Hematopoietic multipotent progenitor cell treated with erythropoietin and hydrocortisone succinate and interleukin-3 and kit ligand, for 6 days (in vitro differentiated cells): ENCODE measurements around the gene CSTF3.
"Not testable (repeated sequence)": the region's sequence is repeated elsewhere in the genome, so short reads cannot be mapped to it uniquely, and the experiment has no call there.

Source experiments
- DNase-seq: peaks from one replicate; pipeline ENCODE4 v3.0.0-alpha.2; 2015

Gene CSTF3

DNA sequence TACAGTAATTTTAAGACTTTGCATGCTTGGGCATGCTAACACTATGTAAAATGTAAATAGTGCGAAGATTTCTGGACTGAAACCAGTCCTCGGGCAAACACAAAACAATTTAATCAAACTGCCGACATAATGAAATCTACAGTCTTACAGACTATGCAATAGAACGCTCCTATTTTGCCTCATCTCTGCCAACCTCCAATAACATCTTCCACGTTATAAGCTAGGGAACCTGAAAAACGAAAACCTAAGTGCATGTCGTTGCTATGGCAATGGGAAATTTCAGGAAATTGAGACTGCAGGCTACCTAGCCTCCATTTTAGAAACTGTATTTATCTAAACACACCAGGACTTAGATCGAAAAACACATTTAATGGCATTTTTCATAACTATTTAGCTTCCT lies 1.1 kb downstream of the CSTF3 start:
- peak; percentile 67 for DNase-seq

DNA sequence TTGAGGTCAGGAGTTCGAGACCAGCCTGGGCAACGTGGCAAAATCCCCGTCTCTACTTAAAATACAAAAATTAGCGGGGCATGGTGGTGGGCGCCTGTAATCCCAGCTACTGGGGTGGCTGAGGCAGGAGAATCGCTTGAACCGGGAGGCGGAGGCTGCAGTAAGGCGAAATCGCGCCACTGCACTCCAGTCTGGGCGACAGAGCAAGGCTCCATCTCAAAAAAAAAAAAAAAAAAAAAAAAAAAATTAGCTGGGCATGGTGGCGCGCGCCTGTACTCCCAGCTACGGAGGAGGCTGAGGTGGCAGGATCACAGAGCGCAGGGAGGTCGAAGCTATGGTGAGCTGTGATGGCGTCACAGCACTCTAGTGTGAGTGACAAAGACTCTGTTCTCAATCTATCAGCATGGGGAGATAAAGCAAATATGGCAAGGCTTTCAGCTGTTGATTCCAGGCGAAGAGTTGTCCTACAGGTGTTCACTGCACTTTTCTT lies 1.9 kb downstream of the CSTF3 start:
- peak; percentile 30 for DNase-seq

DNA sequence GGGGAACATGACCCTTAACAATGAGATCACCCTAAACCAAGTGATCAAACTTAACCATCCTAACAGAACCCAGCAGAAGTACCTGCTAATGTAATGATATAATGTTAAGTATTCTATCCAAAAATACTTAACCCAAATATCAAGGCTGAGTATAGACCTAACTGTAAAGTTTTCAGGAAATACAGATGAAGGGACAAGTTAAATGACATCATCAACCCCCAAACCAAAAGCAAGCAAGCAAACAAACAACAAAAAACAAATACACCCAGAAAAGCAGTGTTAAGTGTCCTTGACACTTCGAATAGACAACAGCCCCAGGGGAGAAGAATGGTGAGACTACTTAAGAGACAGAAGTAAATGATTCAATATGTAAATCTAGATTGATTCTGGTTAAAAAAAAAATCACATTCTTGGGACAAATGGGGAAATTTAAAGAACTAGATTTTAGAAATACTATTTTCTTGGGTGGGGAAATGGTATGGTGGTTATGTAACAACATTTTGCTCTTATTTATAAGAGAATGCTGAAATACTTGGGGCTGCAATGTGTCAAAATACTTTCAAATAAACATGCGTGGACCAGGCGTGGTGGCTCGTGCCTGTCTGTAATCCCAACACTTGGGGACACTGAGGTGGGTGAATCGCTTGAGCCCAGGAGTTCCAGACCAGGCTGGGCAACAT lies 2.5 kb downstream of the CSTF3 start:
- DNase-seq: no peak

DNA sequence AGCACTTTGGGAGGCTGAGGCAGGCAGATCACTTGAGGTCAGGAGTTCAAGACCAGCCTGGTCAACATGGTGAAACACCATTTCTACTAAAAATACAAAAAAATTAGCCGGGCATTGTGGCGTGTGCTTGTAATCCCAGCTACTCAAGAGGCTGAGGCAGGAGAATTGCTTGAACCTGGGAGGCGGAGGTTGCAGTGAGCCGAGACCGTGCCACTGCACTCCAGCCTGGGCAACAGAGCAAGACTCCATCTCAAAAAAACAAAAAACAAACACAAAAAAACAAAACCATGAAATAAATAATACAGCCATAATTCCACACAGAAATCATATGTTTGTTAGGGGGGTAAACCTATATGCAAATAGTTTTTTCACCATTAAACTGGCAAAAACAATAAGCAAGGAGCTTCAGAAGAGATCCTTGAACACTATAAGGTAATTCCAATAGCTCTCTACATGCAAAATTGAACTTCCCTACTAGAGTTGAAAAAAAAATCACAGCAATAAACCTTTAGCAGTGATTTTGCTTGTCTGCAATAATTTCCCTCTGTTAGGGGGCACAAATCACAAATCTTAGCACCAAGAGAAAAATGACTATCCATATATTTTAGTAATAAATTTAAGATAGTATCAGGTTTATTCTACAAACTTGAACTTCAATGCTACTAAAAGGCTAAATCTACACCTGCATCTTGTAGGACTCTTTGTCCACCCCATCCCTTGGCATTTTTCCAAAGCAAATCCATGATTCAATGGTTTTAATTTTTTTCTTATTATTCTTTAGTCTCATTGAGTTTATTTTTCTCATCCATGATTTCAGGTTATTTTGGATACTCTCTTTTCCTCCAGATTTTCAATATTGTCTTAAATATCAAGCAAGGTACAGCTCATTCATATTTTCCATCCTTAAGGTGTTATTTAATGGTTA lies 3.9 kb downstream of the CSTF3 start:
- no peak for DNase-seq

GRCh38 chr11:33151399-33151798 lies 9.9 kb downstream of the CSTF3 start:
- DNase-seq: no peak

- DNase-seq: no peak
Measured at GRCh38 chr11:33147559-33147958, 13.7 kb downstream of the CSTF3 start.

DNA sequence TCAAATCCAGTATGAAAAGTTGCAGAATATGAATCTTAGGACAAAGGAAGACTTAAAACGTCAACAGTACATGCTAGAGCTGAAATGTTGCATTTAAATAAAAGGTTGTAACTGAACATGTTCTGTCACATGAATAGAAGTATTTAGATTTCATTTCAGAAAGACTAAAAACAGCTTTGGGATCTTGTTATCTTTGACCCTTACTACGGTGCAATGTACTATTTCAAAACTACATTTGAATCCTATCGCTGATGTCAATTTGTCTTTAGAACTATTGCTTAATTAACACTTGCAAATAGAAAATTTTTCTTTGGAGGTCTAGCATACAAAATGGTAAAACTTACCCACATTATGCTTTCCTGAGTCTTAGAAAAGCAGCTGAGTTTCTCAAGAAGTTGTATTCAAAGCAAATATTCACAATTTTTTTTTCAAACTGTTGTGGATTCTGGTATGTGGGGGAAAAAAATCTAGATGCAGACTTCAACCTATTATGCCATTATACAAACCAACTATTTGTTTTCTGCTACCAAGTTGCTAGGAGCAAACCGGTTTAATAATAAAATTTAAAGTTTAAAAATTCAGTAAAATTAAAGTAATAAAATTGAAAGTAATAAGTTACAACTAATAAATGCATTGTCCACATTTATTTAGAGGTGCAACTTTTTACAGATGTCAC lies 25.4 kb downstream of the CSTF3 start:
- DNase-seq: no peak

GRCh38 chr11:33135216-33135615 lies 26.1 kb downstream of the CSTF3 start:
- no peak for DNase-seq

DNA sequence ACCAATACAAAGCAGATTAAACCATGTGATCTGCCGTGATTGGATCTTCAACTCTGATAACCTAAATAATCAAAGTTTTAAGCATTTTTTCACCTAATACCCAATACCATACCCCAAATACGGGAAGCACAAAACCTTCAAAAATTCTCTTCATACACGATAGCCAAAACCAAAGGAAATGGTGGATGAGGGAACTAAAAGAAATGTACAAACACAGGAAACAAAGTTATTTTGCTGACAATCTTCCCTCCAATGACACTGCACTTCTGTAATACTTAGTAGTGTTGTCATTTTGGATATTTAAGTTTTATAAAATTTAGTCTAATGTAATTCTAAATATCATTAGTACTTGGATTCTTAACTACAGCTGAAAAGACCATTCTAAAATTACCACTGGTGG lies 27.0 kb downstream of the CSTF3 start:
- peak; percentile 46 for DNase-seq

DNA sequence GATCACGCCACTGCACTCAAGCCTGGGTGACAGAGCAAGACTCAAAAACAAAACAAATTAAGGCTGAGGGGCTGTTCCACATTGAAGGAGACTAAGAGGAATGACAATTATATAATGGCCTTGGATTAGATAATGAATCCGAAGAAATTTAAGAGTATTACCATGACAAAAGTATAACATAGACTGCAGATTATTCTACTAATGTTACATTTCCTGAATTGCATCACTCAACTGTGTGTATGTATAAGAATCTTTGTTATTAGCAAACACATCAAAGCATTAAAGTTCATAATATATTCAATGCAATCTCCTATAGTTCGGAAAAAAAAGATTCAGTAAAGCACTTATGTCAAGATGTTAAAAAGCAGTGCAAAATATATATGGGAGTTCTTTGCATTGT lies 27.5 kb downstream of the CSTF3 start:
- DNase-seq: no peak

DNA sequence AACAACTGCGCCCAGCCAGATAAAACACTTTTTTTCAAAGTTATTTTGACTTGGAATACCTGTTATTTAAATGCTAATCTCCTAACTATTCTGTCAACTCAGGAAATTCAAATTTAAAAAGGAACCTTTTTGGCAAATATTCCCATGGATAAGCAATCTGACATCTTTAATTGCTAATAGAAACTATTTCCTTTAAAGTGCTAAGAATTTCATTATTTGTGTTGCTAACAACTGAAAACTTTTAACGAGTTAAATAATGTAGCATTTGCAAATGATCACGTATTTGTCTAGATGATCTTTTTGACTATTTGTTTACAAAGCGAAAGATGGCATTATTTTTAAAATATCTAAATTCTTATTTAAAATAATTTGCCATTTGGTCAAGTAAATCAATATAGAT lies 28.8 kb downstream of the CSTF3 start:
- DNase-seq: no peak

DNA sequence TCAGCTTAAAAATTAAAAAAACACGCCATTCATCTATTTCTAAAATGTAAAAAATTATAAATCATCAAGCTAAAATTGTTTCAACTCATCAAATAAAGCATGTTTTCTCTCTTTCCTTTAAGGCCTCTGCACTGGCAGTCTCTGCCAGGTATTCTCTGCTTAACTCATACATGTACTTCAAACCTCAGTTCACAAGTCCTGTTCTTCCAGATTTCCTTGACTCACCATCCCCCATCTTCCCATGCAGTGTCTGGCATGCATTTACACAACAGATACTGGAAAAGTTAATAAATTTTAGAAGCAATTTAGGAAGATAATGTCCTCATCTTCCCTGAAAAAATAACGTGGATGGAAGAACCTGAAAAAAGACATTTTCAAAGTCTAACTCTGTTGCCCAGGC lies 32.5 kb downstream of the CSTF3 start:
- no peak for DNase-seq

DNA sequence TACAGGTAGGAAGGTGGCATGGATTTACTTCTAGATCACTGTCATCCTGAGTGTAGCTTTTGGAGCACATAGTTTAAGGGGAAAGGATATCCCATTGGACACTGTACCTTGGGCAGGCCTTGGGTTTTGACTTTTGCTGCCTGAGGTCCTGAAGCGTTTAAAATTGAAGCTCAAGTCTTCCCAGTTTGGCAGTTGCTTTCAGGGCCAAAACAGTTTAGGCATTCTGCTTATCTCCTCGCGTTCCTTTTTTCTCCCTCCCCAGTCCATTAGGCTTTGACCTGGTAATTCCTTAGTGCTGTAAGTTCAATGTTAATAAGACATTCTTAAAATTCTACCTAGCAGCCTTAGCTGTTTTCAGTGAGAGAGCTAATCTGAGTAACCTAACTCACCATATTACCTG lies 35.7 kb downstream of the CSTF3 start:
- DNase-seq: no peak

DNA sequence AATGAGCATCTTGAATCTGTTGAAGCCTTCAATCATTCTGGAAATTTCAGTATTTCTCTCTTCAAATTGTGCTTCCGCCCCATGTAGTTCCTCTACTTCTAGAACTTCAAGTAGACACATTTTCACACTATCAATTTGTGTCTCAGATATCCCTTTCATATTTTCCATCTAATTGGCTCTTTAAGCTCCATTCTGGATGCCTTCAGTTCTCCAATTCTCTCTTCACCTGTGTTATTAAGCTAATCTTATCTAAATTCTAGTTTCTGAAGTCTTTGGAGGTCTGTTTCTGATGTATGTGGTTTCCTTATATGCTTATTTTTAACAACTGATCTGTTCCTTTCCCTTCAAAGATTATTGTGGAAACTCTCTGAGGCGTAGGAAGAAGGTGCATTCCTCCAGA lies 36.3 kb downstream of the CSTF3 start:
- DNase-seq: no peak

DNA sequence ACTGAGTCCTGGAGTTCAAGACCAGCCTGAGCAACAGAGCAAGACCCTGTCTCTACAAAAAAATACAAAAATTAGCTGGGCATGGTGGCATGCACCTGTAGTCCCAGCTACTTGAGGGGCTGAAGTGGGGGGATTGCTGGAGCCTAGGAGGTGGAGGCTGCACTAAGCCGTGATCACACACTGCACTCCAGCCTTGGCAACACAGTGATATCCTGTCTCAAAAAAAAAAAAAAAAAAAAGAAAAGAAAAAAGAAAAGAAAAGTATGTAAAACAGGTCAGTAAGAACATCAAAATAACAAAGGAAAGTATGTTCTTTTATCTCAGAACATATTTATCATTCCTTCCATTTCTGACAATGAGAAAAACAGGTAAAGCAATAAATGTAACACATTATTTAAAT lies 38.6 kb downstream of the CSTF3 start:
- not testable (repeated sequence) for DNase-seq

DNA sequence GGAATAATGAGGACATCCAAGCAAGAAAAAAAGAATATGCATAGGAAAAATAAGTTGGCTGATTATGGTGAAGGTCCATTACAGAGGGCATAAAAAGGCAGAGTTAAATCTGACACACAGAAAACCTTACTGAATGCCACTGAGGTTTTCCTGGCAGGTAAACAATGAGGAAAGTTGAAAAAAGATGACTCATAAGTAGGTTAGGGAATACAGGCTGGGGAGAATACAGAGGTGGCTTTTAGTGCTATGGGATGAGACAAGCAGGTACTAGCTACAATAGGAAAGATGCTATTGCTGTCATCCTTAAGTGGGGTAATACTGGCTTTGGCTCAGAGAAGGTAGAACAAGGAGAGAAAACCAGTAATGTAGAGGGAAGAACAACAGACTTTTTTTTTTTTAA lies 44.7 kb downstream of the CSTF3 start:
- DNase-seq: no peak

- no peak for DNase-seq
Measured at GRCh38 chr11:33110083-33110482, 51.2 kb downstream of the CSTF3 start.

GRCh38 chr11:33109294-33109895 lies 51.9 kb downstream of the CSTF3 start:
- DNase-seq: no peak

GRCh38 chr11:33103836-33104235 lies 57.4 kb downstream of the CSTF3 start:
- no peak for DNase-seq

DNA sequence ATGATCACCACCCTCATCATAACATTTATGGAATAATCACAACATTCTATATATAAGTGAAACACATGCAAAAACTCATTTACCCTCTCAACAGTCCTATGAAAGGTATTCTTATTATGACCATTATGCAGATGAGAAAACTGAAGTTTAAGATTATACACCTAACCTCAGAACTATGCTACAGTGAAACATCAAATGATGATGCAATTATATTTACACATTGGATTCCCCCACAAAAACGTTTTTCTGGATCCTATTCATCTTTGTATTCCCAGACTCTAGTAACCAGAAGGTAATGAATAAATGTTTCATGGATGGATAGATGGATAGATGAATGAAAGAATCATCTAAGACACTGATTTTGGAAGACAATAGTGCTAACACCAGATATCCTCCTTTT lies 67.1 kb downstream of the CSTF3 start:
- no peak for DNase-seq

DNA sequence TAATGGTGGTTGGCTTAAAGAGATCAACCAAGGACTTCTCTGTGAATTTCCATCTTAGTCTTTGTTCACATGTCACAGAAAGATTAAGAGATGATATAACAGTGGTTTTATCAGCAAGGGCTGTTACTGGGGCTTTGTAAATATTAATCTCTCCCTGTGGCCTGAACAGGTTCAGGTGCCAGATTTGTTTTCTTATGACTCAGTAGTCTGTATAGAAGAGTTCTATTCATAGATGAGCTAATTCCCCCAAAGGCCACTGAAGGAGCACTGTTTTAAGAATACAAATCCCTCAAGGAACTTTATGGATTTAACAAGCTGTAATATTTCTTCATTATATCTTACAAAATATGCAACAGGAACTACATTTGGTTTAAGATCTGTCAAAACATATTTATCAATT lies 71.5 kb downstream of the CSTF3 start:
- DNase-seq: no peak

DNA sequence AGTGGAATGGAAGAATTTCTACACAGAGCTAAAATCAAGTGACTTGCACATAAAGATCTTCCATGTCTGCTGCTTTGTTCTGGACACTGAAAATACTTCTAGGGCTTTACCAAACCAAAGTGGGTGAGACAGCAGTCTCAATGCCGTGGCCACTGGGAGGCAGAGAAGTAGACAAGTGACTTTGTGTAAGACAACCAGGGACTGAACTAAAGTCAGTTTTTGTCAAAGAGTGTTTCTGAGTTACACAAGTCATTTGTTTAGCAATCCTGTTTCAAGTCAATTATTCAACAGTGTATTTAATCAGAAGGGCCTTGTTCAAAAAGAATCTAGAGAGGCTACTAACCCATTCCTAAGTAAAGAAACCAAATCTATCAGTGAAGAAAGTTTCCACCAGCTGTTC lies 75.3 kb downstream of the CSTF3 start:
- no peak for DNase-seq

GRCh38 chr11:33083918-33084317 lies 77.4 kb downstream of the CSTF3 start:
- no peak for DNase-seq
